HG02852 (cell line): Measurements from ENCODE around the gene RELA.

ENCODE experiments used
- ATAC-seq: cut with Tn5 transposase; IDR thresholded peaks from one replicate; pipeline ENCODE4 v1.9.1; 2021; ENCODE audit warnings: mild to moderate bottlenecking, moderate library complexity; ENCODE audit not compliant: unreplicated experiment

Gene RELA

GRCh38 chr11:65634440-65634839 lies 28.3 kb downstream of the RELA start:
- ATAC-seq: no peak

GRCh38 chr11:65634109-65634436 lies 28.6 kb downstream of the RELA start:
- ATAC-seq: no peak

- no peak for ATAC-seq
These were observed 29.2 kb downstream of the RELA start for GRCh38 chr11:65633390-65634108.

GRCh38 chr11:65630215-65630614 lies 32.5 kb downstream of the RELA start:
- ATAC-seq: no peak

- no peak for ATAC-seq
These were observed 33.1 kb downstream of the RELA start for GRCh38 chr11:65629579-65629978.

- no peak for ATAC-seq
These were observed 35.5 kb downstream of the RELA start for GRCh38 chr11:65627202-65627601.

- ATAC-seq: no peak
These were observed 36.9 kb downstream of the RELA start for GRCh38 chr11:65625628-65626342.

- ATAC-seq: no peak
These were observed 37.6 kb downstream of the RELA start for GRCh38 chr11:65624931-65625627.

- no peak for ATAC-seq
These were observed 38.7 kb downstream of the RELA start for GRCh38 chr11:65623852-65624616.

GRCh38 chr11:65623177-65623576 lies 39.5 kb downstream of the RELA start:
- no peak for ATAC-seq

GRCh38 chr11:65622011-65622410 lies 40.7 kb downstream of the RELA start:
- ATAC-seq: no peak

GRCh38 chr11:65621460-65621859 lies 41.3 kb downstream of the RELA start:
- ATAC-seq: no peak

- no peak for ATAC-seq
These were observed 42.0 kb downstream of the RELA start for GRCh38 chr11:65620666-65621065.

- no peak for ATAC-seq
These were observed 43.3 kb downstream of the RELA start for GRCh38 chr11:65619281-65619928.

- ATAC-seq: no peak
These were observed 44.0 kb downstream of the RELA start for GRCh38 chr11:65618763-65619162.

- ATAC-seq: no peak
These were observed 44.5 kb downstream of the RELA start for GRCh38 chr11:65617990-65618751.

GRCh38 chr11:65617136-65617850 lies 45.4 kb downstream of the RELA start:
- ATAC-seq: no peak

GRCh38 chr11:65616575-65617001 lies 46.1 kb downstream of the RELA start:
- no peak for ATAC-seq

GRCh38 chr11:65615950-65616574 lies 46.7 kb downstream of the RELA start:
- ATAC-seq: peak; percentile 0
